H9 (cell line): ENCODE data around the gene ARMC10. TPM values are rescaled to one million over a fixed set of nuclear protein-coding genes. Genes with fewer than 3 reads are reported as not detected.
A peak's percentile ranks its signal among the peaks of the same experiment; 100 is the strongest.

ENCODE experiments used
- DNase-seq: peaks from one replicate; pipeline ENCODE4 v3.0.0-alpha.2; 2017
- H2AFZ ChIP-seq: one replicate; pipeline ENCODE4 v1.6.1; 2013; ENCODE audit warnings: mild to moderate bottlenecking, low read length, control low read depth, moderate library complexity
- H2AK5ac ChIP-seq: 2 replicates; pipeline ENCODE4 v1.6.1; 2013; ENCODE audit warnings: low read length, control low read depth, mixed read lengths; ENCODE audit not compliant: insufficient read length
- H2BK120ac ChIP-seq: one replicate; pipeline ENCODE4 v1.6.1; 2013; ENCODE audit warnings: low read depth, mild to moderate bottlenecking, low read length, control low read depth, inconsistent platforms; ENCODE audit not compliant: poor library complexity, severe bottlenecking
- H2BK12ac ChIP-seq: 2 replicates; pipeline ENCODE4 v1.6.1; 2013; ENCODE audit warnings: low read length, control low read depth, mixed read lengths, low read depth; ENCODE audit not compliant: insufficient read length
- H2BK15ac ChIP-seq: 2 replicates; pipeline ENCODE4 v1.6.1; 2013; ENCODE audit warnings: low read depth, low read length, control low read depth
- H2BK20ac ChIP-seq: one replicate; pipeline ENCODE4 v1.6.1; 2013; ENCODE audit warnings: low read depth, mild to moderate bottlenecking, low read length, control low read depth, inconsistent platforms; ENCODE audit not compliant: poor library complexity, severe bottlenecking
- H2BK5ac ChIP-seq: 2 replicates; pipeline ENCODE4 v1.6.1; 2013; ENCODE audit warnings: low read length, control low read depth, mixed read lengths; ENCODE audit not compliant: insufficient read length
- H3K14ac ChIP-seq: 2 replicates; pipeline ENCODE4 v1.6.1; 2013; ENCODE audit warnings: low read length, control low read depth; ENCODE audit not compliant: insufficient read depth
- H3K18ac ChIP-seq: 2 replicates; pipeline ENCODE4 v1.6.1; 2013; ENCODE audit warnings: low read depth, mild to moderate bottlenecking, mixed read lengths, low read length, control low read depth; ENCODE audit not compliant: insufficient read length
- H3K23ac ChIP-seq: 2 replicates; pipeline ENCODE4 v1.6.1; 2013; ENCODE audit warnings: low read length, control low read depth, mixed read lengths, low read depth; ENCODE audit not compliant: insufficient read length
- H3K23me2 ChIP-seq: 2 replicates; pipeline ENCODE4 v1.6.1; 2013; ENCODE audit warnings: low read depth, mild to moderate bottlenecking, mixed read lengths, low read length, control low read depth; ENCODE audit not compliant: insufficient read length, poor library complexity, severe bottlenecking
- H3K27ac ChIP-seq: 2 replicates; pipeline ENCODE4 v1.5.1; 2013; ENCODE audit warnings: low read length, control low read depth, mixed read lengths, low read depth; ENCODE audit not compliant: insufficient read length
- H3K27me3 ChIP-seq: 2 replicates; pipeline ENCODE4 v1.6.1; 2013; ENCODE audit warnings: low read length, control low read depth, inconsistent platforms; ENCODE audit not compliant: insufficient read depth
- H3K4ac ChIP-seq: 2 replicates; pipeline ENCODE4 v1.6.1; 2013; ENCODE audit warnings: low read depth, mild to moderate bottlenecking, control low read depth, inconsistent platforms, low read length, moderate library complexity
- H3K4me1 ChIP-seq: 2 replicates; pipeline ENCODE4 v1.6.1; 2013; ENCODE audit warnings: low read length, control low read depth, inconsistent platforms; ENCODE audit not compliant: insufficient read depth
- H3K4me2 ChIP-seq: 2 replicates; pipeline ENCODE4 v1.6.1; 2013; ENCODE audit warnings: low read length, control low read depth, mixed read lengths; ENCODE audit not compliant: insufficient read length, insufficient read depth
- H3K56ac ChIP-seq: 2 replicates; pipeline ENCODE4 v1.6.1; 2013; ENCODE audit warnings: low read depth, mild to moderate bottlenecking, mixed read lengths, low read length, control low read depth; ENCODE audit not compliant: insufficient read length
- H3K79me1 ChIP-seq: 2 replicates; pipeline ENCODE4 v1.6.1; 2013; ENCODE audit warnings: low read depth, mild to moderate bottlenecking, moderate library complexity, low read length, control low read depth, inconsistent platforms; ENCODE audit not compliant: insufficient read depth, poor library complexity, severe bottlenecking
- H3K79me2 ChIP-seq: 2 replicates; pipeline ENCODE4 v1.6.1; 2013; ENCODE audit warnings: low read length, control low read depth, inconsistent platforms; ENCODE audit not compliant: insufficient read depth
- H3K9ac ChIP-seq: 2 replicates; pipeline ENCODE4 v1.6.1; 2013; ENCODE audit warnings: low read length, control low read depth, mixed read lengths; ENCODE audit not compliant: insufficient read length; ENCODE audit errors: extremely low read depth
- H3K9me3 ChIP-seq: one replicate; pipeline ENCODE4 v1.6.1; 2013; ENCODE audit warnings: low read depth, low read length, inconsistent platforms; ENCODE audit not compliant: control insufficient read depth
- H3T11ph ChIP-seq: one replicate; pipeline ENCODE4 v1.6.1; 2013; ENCODE audit warnings: mild to moderate bottlenecking, low read length, control low read depth, inconsistent platforms
- H4K20me1 ChIP-seq: one replicate; pipeline ENCODE4 v1.6.1; 2013; ENCODE audit not compliant: control insufficient read depth, insufficient read length, insufficient read depth
- H4K5ac ChIP-seq: 2 replicates; pipeline ENCODE4 v1.6.1; 2013; ENCODE audit warnings: low read depth, mild to moderate bottlenecking, mixed read lengths, low read length, control low read depth; ENCODE audit not compliant: insufficient read length
- H4K8ac ChIP-seq: replicated peaks from 2 replicates; pipeline ENCODE4 v1.6.1; 2013; ENCODE audit warnings: low read length, control low read depth, mixed read lengths, low read depth; ENCODE audit not compliant: insufficient read length
- H4K91ac ChIP-seq: 2 replicates; pipeline ENCODE4 v1.6.1; 2013; ENCODE audit warnings: low read depth, mild to moderate bottlenecking, moderate library complexity, mixed read lengths, low read length, control low read depth; ENCODE audit not compliant: insufficient read length
- H3K27ac Mint-ChIP-seq, 3 experiments: 2 replicates in 2 of 3; 3 replicates in 1 of 3; pipeline ENCODE4 v1.8.0; 2020 to 2021; ENCODE audit warnings: mixed read lengths in 3 of 3, mild to moderate bottlenecking in 1 of 3, moderate library complexity in 1 of 3
- H3K27me3 Mint-ChIP-seq: 2 replicates; pipeline ENCODE4 v1.8.0; 2021; ENCODE audit warnings: low read depth, mild to moderate bottlenecking, moderate library complexity, mixed read lengths
- H3K36me3 Mint-ChIP-seq, 3 experiments: 2 replicates in 2 of 3; 3 replicates in 1 of 3; pipeline ENCODE4 v1.8.0; 2020 to 2021; ENCODE audit warnings: low read depth in 3 of 3, mixed read lengths in 3 of 3; ENCODE audit not compliant: insufficient read depth in 1 of 3
- H3K4me1 Mint-ChIP-seq, 2 experiments: 2 replicates each; pipeline ENCODE4 v1.8.0; 2020; ENCODE audit warnings: mixed read lengths in 2 of 2
- H3K4me3 Mint-ChIP-seq, 2 experiments: 2 replicates in 1 of 2; 3 replicates in 1 of 2; pipeline ENCODE4 v1.8.0; 2020 to 2021; ENCODE audit warnings: mild to moderate bottlenecking in 2 of 2, mixed read lengths in 2 of 2, moderate library complexity in 1 of 2
- H3K9me3 Mint-ChIP-seq, 2 experiments: 2 replicates in 1 of 2; 3 replicates in 1 of 2; pipeline ENCODE4 v1.8.0; 2020; ENCODE audit warnings: mild to moderate bottlenecking in 2 of 2, mixed read lengths in 2 of 2, moderate library complexity in 1 of 2
- WGBS: extraction: QIAGEN DNeasy Blood & Tissue Kit; methylation state at CpG from one replicate; pipeline ENCODE4 v1.1.7; 2013; ENCODE audit warnings: missing lambda C conversion rate, low lambda C conversion rate, mixed read lengths; ENCODE audit not compliant: insufficient read length; ENCODE audit errors: extremely low coverage; 5-methylcytosine and 5-hydroxymethylcytosine counted together
- total RNA-seq: library from RNA; stranded (reverse); gene quantifications from 2 replicates; pipeline ENCODE4 v1.2.1, GENCODE V29; 2021
- TF ChIP-seq, protein P1 (sequence below): fragments of 200-600 bp; sonication (generic); conservative IDR thresholded peaks from 3 replicates; pipeline ENCODE4 v1.8.0; 2021; ENCODE audit warnings: antibody characterized with exemption, mild to moderate bottlenecking

ARMC10 gene
- total RNA-seq, 1 experiment from 2014 or later, result 46.8 TPM

- peak; percentile 60 for DNase-seq
- no peaks in the 10 kb centered on the region for H3K27me3 Mint-ChIP-seq
- H3K9me3 ChIP-seq, result no peaks in the 10 kb centered on the region
- H3T11ph ChIP-seq, result no peak overlapping the region
- no peak overlapping the region for H4K91ac ChIP-seq
- H3K9me3 Mint-ChIP-seq, result peaks cover 15% of the 10 kb centered on the region in 2 experiments; a peak in 3 of 5 replicates
- H4K8ac ChIP-seq, result no peak overlapping the region
- H2BK15ac ChIP-seq, result no peak overlapping the region
- TF ChIP-seq, protein P1, sequence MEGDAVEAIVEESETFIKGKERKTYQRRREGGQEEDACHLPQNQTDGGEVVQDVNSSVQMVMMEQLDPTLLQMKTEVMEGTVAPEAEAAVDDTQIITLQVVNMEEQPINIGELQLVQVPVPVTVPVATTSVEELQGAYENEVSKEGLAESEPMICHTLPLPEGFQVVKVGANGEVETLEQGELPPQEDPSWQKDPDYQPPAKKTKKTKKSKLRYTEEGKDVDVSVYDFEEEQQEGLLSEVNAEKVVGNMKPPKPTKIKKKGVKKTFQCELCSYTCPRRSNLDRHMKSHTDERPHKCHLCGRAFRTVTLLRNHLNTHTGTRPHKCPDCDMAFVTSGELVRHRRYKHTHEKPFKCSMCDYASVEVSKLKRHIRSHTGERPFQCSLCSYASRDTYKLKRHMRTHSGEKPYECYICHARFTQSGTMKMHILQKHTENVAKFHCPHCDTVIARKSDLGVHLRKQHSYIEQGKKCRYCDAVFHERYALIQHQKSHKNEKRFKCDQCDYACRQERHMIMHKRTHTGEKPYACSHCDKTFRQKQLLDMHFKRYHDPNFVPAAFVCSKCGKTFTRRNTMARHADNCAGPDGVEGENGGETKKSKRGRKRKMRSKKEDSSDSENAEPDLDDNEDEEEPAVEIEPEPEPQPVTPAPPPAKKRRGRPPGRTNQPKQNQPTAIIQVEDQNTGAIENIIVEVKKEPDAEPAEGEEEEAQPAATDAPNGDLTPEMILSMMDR, result peak; percentile 60
- H3K79me2 ChIP-seq, result no peaks in the 10 kb centered on the region
- H3K79me1 ChIP-seq, result no peaks in the 10 kb centered on the region
- no peak overlapping the region for H3K23ac ChIP-seq
- H3K27ac Mint-ChIP-seq, result no peak overlapping the region
- H3K14ac ChIP-seq, result no peak overlapping the region
- no peak overlapping the region for H3K4me3 Mint-ChIP-seq
- peaks cover 6 to 17% (median 15%) of the 10 kb centered on the region in 3 experiments for H3K36me3 Mint-ChIP-seq
- no peaks in the 10 kb centered on the region for H3K23me2 ChIP-seq
- H3K27ac ChIP-seq, result no peak overlapping the region
- no peak overlapping the region for H2BK12ac ChIP-seq
- no peak overlapping the region for H3K18ac ChIP-seq
- no peaks in the 10 kb centered on the region for H4K20me1 ChIP-seq
- no peak overlapping the region for H2BK5ac ChIP-seq
- H3K4ac ChIP-seq, result no peak overlapping the region
- H4K5ac ChIP-seq, result no peak overlapping the region
- H2BK120ac ChIP-seq, result no peak overlapping the region
- no peak overlapping the region for H3K9ac ChIP-seq
- no peaks in the 10 kb centered on the region for H3K27me3 ChIP-seq
- no peak overlapping the region for H3K4me2 ChIP-seq
- WGBS, result no CpG with 5 or more reads among the region's 1 CpG
- no peak overlapping the region for H2BK20ac ChIP-seq
- no peak overlapping the region for H2AFZ ChIP-seq
- H3K56ac ChIP-seq, result no peak overlapping the region
- H3K4me1 Mint-ChIP-seq, result peaks cover 4 to 5% of the 10 kb centered on the region in 2 experiments; a peak in 2 of 4 replicates
- H3K4me1 ChIP-seq, result no peaks in the 10 kb centered on the region
- no peak overlapping the region for H2AK5ac ChIP-seq
Measured at GRCh38 chr7:103065667-103066066, 9.3 kb upstream of the ARMC10 start.
